ENCODE data around the gene SSBP3.

The SSBP3 gene

GRCh38 chr1:54312796-54313316 is 93.3 kb downstream of the SSBP3 start:
- peaks cover 12% of the 10 kb centered on the region for H3K79me2 ChIP-seq
- H3K9ac ChIP-seq = no peak overlapping the region
- no peak overlapping the region for H3K4me2 ChIP-seq (ENCODE audit: low read length)
- H3K4me3 ChIP-seq (ENCODE audit: low read depth, low read length) = no peak overlapping the region
- no peaks in the 10 kb centered on the region for H3K36me3 ChIP-seq (ENCODE audit: control insufficient read depth, insufficient read depth, low read length)
- peak overlapping the region; percentile 75 for H3K27ac ChIP-seq
- H3K27me3 ChIP-seq (ENCODE audit: control insufficient read depth, insufficient read depth, low read length) = no peaks in the 10 kb centered on the region
- no peak overlapping the region for H2AFZ ChIP-seq
- no peak for TF ChIP-seq CTCF (IDR thresholded peaks at IDR 0.05)
- H3K4me1 ChIP-seq = no peaks in the 10 kb centered on the region
- no peaks in the 10 kb centered on the region for H3K9me3 ChIP-seq (ENCODE audit: control insufficient read depth, low read length)

- H3K4me3 ChIP-seq (ENCODE audit: low read depth, low read length) = no peak overlapping the region
- no peaks in the 10 kb centered on the region for H3K9me3 ChIP-seq (ENCODE audit: control insufficient read depth, low read length)
- peaks cover 19% of the 10 kb centered on the region for H3K79me2 ChIP-seq
- H3K4me1 ChIP-seq = no peaks in the 10 kb centered on the region
- H3K27me3 ChIP-seq (ENCODE audit: control insufficient read depth, insufficient read depth, low read length) = no peaks in the 10 kb centered on the region
- H3K27ac ChIP-seq = no peak overlapping the region
- H3K9ac ChIP-seq = no peak overlapping the region
- TF ChIP-seq CTCF (IDR thresholded peaks at IDR 0.05) = no peak
- H3K36me3 ChIP-seq (ENCODE audit: control insufficient read depth, insufficient read depth, low read length) = no peaks in the 10 kb centered on the region
- no peak overlapping the region for H3K4me2 ChIP-seq (ENCODE audit: low read length)
- H2AFZ ChIP-seq = no peak overlapping the region
These were observed 94.7 kb downstream of the SSBP3 start for GRCh38 chr1:54311506-54311905.

- no peak overlapping the region for H3K4me2 ChIP-seq (ENCODE audit: low read length)
- H3K36me3 ChIP-seq (ENCODE audit: control insufficient read depth, insufficient read depth, low read length) = no peaks in the 10 kb centered on the region
- no peaks in the 10 kb centered on the region for H3K27me3 ChIP-seq (ENCODE audit: control insufficient read depth, insufficient read depth, low read length)
- peak; percentile 38 for TF ChIP-seq CTCF (IDR thresholded peaks at IDR 0.05)
- H3K27ac ChIP-seq = no peak overlapping the region
- H3K4me3 ChIP-seq (ENCODE audit: low read depth, low read length) = no peak overlapping the region
- no peak overlapping the region for H3K9ac ChIP-seq
- no peak overlapping the region for H2AFZ ChIP-seq
- peaks cover 27% of the 10 kb centered on the region for H3K79me2 ChIP-seq
- no peaks in the 10 kb centered on the region for H3K9me3 ChIP-seq (ENCODE audit: control insufficient read depth, low read length)
- H3K4me1 ChIP-seq = no peaks in the 10 kb centered on the region
These were observed 95.5 kb downstream of the SSBP3 start for GRCh38 chr1:54310439-54311328.

- Histone ChIP-seq H3K9ac (no peak overlapping the region), H3K27me3 (ENCODE audit: control insufficient read depth, insufficient read depth, low read length) (no peaks in the 10 kb centered on the region), H3K4me1 (no peaks in the 10 kb centered on the region), H3K9me3 (ENCODE audit: control insufficient read depth, low read length) (no peaks in the 10 kb centered on the region), H3K27ac (no peak overlapping the region), H2AFZ (no peak overlapping the region), H3K36me3 (ENCODE audit: control insufficient read depth, insufficient read depth, low read length) (no peaks in the 10 kb centered on the region), H3K79me2 (peaks cover 32% of the 10 kb centered on the region), H3K4me3 (ENCODE audit: low read depth, low read length) (no peak overlapping the region), H3K4me2 (ENCODE audit: low read length) (no peak overlapping the region)
- TF ChIP-seq CTCF (IDR thresholded peaks at IDR 0.05) = no peak
These were observed 96.4 kb downstream of the SSBP3 start for GRCh38 chr1:54309631-54310366.

Data from parathyroid adenoma (tissue), 2 donors.